ENCODE results near the gene WWOX. TPM values are rescaled to one million over a fixed set of nuclear protein-coding genes. Genes with fewer than 3 reads are reported as not detected.

WWOX gene
- total RNA-seq, 1 experiment from 2014 or later = 79.9 TPM

DNA sequence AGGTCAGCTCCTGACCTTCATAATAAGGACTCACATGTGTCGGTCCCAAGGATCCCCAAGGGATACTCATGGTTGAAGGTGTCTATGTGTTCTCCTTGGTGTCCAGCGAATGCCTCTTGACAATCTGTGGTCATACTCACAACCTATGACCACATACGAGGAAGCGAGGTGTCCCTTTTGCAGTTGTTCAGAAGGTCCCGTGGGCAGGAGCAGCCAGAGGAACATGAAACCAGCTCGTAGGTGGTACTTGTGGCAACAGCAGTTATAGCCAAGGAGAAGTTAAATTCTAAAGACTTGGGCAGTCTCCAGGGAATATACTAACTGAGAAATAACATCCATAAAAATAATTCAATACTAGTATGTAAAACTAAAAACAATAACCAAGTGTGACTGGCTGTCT is 685.3 kb downstream of the WWOX start:
- DNase-seq (ENCODE audit: low spot score) = no peak
- BruUV-seq (replicated peaks) = no TSS peak
- TF ChIP-seq, protein P1, sequence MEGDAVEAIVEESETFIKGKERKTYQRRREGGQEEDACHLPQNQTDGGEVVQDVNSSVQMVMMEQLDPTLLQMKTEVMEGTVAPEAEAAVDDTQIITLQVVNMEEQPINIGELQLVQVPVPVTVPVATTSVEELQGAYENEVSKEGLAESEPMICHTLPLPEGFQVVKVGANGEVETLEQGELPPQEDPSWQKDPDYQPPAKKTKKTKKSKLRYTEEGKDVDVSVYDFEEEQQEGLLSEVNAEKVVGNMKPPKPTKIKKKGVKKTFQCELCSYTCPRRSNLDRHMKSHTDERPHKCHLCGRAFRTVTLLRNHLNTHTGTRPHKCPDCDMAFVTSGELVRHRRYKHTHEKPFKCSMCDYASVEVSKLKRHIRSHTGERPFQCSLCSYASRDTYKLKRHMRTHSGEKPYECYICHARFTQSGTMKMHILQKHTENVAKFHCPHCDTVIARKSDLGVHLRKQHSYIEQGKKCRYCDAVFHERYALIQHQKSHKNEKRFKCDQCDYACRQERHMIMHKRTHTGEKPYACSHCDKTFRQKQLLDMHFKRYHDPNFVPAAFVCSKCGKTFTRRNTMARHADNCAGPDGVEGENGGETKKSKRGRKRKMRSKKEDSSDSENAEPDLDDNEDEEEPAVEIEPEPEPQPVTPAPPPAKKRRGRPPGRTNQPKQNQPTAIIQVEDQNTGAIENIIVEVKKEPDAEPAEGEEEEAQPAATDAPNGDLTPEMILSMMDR (conservative IDR thresholded peaks at IDR 0.05; ENCODE audit: low read depth, low read length) = no peak
- no peak for TF ChIP-seq EZH2 (IDR thresholded peaks at IDR 0.05; ENCODE audit: borderline replicate concordance, low read depth, low read length, poor library complexity, severe bottlenecking)
- Histone ChIP-seq H3K4me3 (ENCODE audit: low read depth, low read length, poor library complexity, severe bottlenecking) (no peak overlapping the region), H3K27me3 (replicated peaks; ENCODE audit: insufficient read depth, low read depth, low read length, poor library complexity) (no peaks in the 10 kb centered on the region), H3K4me1 (ENCODE audit: insufficient read depth, low read length, poor library complexity, severe bottlenecking) (no peaks in the 10 kb centered on the region), H3K9me3 (ENCODE audit: low read depth, low read length, poor library complexity, severe bottlenecking) (no peaks in the 10 kb centered on the region), H3K36me3 (ENCODE audit: insufficient read depth, low read length, poor library complexity, severe bottlenecking) (no peaks in the 10 kb centered on the region), H3K27ac (ENCODE audit: low read depth, low read length, poor library complexity, severe bottlenecking) (no peak overlapping the region)
- intact Hi-C loops (cut with micrococcal nuclease; ENCODE audit: unreplicated experiment) = no loop called here
- CTCF ChIA-PET = no interaction called here
- POLR2A ChIA-PET (ENCODE audit: low non-redundant PET) = no interaction called here

DNA sequence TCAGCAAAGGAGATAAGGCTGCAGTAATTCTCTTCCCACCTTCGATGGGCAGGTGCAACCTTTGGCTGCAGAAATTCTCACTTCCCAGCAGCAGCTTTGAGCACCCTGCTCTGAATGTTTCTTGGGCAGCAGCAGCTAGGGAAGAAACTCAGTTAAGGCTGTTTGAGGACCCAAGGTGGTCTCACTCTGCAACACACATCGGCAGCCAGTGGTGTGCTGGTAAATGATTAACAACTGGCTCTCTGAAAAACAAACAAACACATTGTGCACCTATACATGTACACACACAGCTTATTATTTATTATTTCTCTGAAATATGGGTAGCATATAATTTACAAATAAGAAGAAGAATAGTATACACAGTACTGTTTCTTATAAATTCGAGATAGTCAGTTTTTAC is 685.8 kb downstream of the WWOX start:
- no peaks in the 10 kb centered on the region for H3K36me3 ChIP-seq (ENCODE audit: insufficient read depth, low read length, poor library complexity, severe bottlenecking)
- ChIA-PET CTCF (no interaction called here), POLR2A (ENCODE audit: low non-redundant PET) (no interaction called here)
- DNase-seq (ENCODE audit: low spot score) = no peak
- intact Hi-C loops (cut with micrococcal nuclease; ENCODE audit: unreplicated experiment) = no loop called here
- no peaks in the 10 kb centered on the region for H3K9me3 ChIP-seq (ENCODE audit: low read depth, low read length, poor library complexity, severe bottlenecking)
- no peak for TF ChIP-seq EZH2 (IDR thresholded peaks at IDR 0.05; ENCODE audit: borderline replicate concordance, low read depth, low read length, poor library complexity, severe bottlenecking)
- TF ChIP-seq, protein P1 (conservative IDR thresholded peaks at IDR 0.05; ENCODE audit: low read depth, low read length) = no peak
- H3K4me1 ChIP-seq (ENCODE audit: insufficient read depth, low read length, poor library complexity, severe bottlenecking) = no peaks in the 10 kb centered on the region
- no peak overlapping the region for H3K27ac ChIP-seq (ENCODE audit: low read depth, low read length, poor library complexity, severe bottlenecking)
- no TSS peak for BruUV-seq (replicated peaks)
- H3K4me3 ChIP-seq (ENCODE audit: low read depth, low read length, poor library complexity, severe bottlenecking) = no peak overlapping the region
- H3K27me3 ChIP-seq (replicated peaks; ENCODE audit: insufficient read depth, low read depth, low read length, poor library complexity) = no peaks in the 10 kb centered on the region

DNA sequence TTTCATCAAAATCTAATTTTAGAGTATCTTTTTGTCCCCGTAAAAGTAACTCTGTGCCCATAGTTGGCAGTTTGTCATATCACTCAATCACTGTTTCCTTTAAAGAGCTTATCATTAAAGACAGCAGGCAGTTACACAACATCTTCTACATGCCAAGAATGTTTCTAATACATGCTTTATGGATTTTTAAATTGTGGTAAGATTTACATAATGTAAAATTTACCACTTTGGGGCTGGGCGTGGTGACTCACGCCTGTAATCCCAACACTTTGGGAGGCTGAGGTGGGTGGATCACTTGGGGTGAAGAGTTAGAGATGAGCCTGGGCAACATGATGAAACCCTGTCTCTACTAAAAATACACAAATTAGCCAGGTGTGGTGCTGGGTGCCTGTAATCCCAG is 687.2 kb downstream of the WWOX start:
- BruUV-seq (replicated peaks) = no TSS peak
- ChIA-PET CTCF (no interaction called here), POLR2A (ENCODE audit: low non-redundant PET) (no interaction called here)
- intact Hi-C loops (cut with micrococcal nuclease; ENCODE audit: unreplicated experiment) = no loop called here
- Histone ChIP-seq H3K4me3 (ENCODE audit: low read depth, low read length, poor library complexity, severe bottlenecking) (no peak overlapping the region), H3K4me1 (ENCODE audit: insufficient read depth, low read length, poor library complexity, severe bottlenecking) (no peaks in the 10 kb centered on the region), H3K27ac (ENCODE audit: low read depth, low read length, poor library complexity, severe bottlenecking) (no peak overlapping the region), H3K27me3 (replicated peaks; ENCODE audit: insufficient read depth, low read depth, low read length, poor library complexity) (no peaks in the 10 kb centered on the region), H3K36me3 (ENCODE audit: insufficient read depth, low read length, poor library complexity, severe bottlenecking) (no peaks in the 10 kb centered on the region), H3K9me3 (ENCODE audit: low read depth, low read length, poor library complexity, severe bottlenecking) (no peaks in the 10 kb centered on the region)
- no peak for TF ChIP-seq EZH2 (IDR thresholded peaks at IDR 0.05; ENCODE audit: borderline replicate concordance, low read depth, low read length, poor library complexity, severe bottlenecking)
- TF ChIP-seq, protein P1 (conservative IDR thresholded peaks at IDR 0.05; ENCODE audit: low read depth, low read length) = no peak
- DNase-seq (ENCODE audit: low spot score) = peak; percentile 27

All from A673 (cell line).